Esophagus squamous epithelium (tissue), 5 donors: ENCODE measurements around the gene MRPS10. TPM values are rescaled to one million over a fixed set of nuclear protein-coding genes. Genes with fewer than 3 reads are reported as not detected.

ENCODE experiments used
- DNase-seq: peaks from one replicate; lab custom pipeline; 2025; lab: John Stamatoyannopoulos, UW
- H3K27ac ChIP-seq, 4 donors: fragments of 200-600 bp; sonication (generic); one replicate each; pipeline ENCODE4 v1.5.1; 2016 to 2019; ENCODE audit warnings: mild to moderate bottlenecking in 1 of 4
- H3K27me3 ChIP-seq, 4 donors: fragments of 200-600 bp; sonication (generic); 1 replicate in 3 of 4; 2 replicates in 1 of 4; pipeline versions ENCODE4 v1.5.1 to v1.6.0; 2017 to 2021; ENCODE audit warnings: antibody characterized with exemption in 1 of 4
- H3K36me3 ChIP-seq, 3 donors: fragments of 200-600 bp; sonication (generic); one replicate each; pipeline ENCODE4 v1.5.1; 2016 to 2019
- H3K4me1 ChIP-seq, 3 donors: fragments of 200-600 bp; sonication (generic); one replicate each; pipeline ENCODE4 v1.5.1; 2017 to 2019
- H3K4me3 ChIP-seq, 4 donors: fragments of 200-600 bp; sonication (generic); 1 replicate in 3 of 4; 2 replicates in 1 of 4; pipeline ENCODE4 v1.5.1; 2016 to 2019; ENCODE audit warnings: mild to moderate bottlenecking in 2 of 4, moderate library complexity in 1 of 4
- H3K9me3 ChIP-seq, 3 donors: fragments of 200-600 bp; sonication (generic); one replicate each; pipeline ENCODE4 v1.5.1; 2016 to 2019
- POLR2A ChIP-seq, 4 donors: fragments of 450-650 bp; IDR thresholded peaks; one replicate each; pipeline ENCODE4 v1.6.1; 2017; ENCODE audit warnings: antibody characterized with exemption in 4 of 4, mild to moderate bottlenecking in 4 of 4, moderate library complexity in 3 of 4
- WGBS, 2 donors: methylation state at CpG; one replicate each; pipeline ENCODE4 v1.1.5; 2018; 5-methylcytosine and 5-hydroxymethylcytosine counted together
- intact Hi-C: fragments of 100-400 bp; cut with DNase I; formaldehyde crosslinking; loops from one replicate; pipeline ENCODE4 v1.15.0; 2022
- total RNA-seq, 4 donors: library from RNA; depleted of rRNA; stranded (reverse); fragments of >200 nt; gene quantifications; one replicate each; pipeline ENCODE4 v1.1.0, GENCODE V29; 2016
- TF ChIP-seq, protein P1 (sequence below), 6 experiments: fragments of 450-650 bp in 4 of 6; fragments of 200-600 bp in 2 of 6; sonication (generic) in 2 of 6; IDR thresholded peaks; one replicate each; pipeline ENCODE4 v1.5.1; 2016 to 2019; ENCODE audit warnings: antibody characterized with exemption in 6 of 6, mild to moderate bottlenecking in 4 of 6, moderate library complexity in 4 of 6
- donor health status: DM: yes; HTN: yes; CAD: no.

Gene MRPS10
- total RNA-seq, 4 donors from 2014 or later = 40.3 to 70.3 (median 46.2) TPM

DNA sequence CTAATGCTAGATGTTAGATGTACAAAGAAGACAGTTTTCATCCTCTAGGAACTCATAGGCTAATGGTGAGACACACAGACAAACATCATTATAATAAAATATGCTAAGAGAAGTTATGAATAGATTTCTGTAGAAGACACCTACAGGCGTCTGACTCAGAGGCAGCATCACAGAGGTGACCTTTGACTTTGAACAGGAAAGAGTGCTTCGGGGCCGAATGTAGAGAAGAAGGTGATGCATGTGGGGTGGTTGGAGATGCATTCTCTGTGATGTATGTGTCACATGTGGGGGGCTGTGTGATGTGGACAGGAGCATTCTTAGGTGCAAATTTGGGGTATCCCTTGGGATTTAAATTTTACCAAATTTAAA lies 37.7 kb downstream of the MRPS10 start:
- intact Hi-C loops = no loop called here
- DNase-seq = no peak
- WGBS, 2 donors = 56 to 58% methylated on average over 3 of the region's 3 CpGs
- H3K27me3 ChIP-seq = peaks cover 0 to 19% (median 0%) of the 10 kb centered on the region in 4 donors
- H3K4me3 ChIP-seq = no peak overlapping the region
- TF ChIP-seq POLR2A (IDR thresholded peaks at IDR 0.05) = no peak
- TF ChIP-seq, protein P1, sequence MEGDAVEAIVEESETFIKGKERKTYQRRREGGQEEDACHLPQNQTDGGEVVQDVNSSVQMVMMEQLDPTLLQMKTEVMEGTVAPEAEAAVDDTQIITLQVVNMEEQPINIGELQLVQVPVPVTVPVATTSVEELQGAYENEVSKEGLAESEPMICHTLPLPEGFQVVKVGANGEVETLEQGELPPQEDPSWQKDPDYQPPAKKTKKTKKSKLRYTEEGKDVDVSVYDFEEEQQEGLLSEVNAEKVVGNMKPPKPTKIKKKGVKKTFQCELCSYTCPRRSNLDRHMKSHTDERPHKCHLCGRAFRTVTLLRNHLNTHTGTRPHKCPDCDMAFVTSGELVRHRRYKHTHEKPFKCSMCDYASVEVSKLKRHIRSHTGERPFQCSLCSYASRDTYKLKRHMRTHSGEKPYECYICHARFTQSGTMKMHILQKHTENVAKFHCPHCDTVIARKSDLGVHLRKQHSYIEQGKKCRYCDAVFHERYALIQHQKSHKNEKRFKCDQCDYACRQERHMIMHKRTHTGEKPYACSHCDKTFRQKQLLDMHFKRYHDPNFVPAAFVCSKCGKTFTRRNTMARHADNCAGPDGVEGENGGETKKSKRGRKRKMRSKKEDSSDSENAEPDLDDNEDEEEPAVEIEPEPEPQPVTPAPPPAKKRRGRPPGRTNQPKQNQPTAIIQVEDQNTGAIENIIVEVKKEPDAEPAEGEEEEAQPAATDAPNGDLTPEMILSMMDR (IDR thresholded peaks at IDR 0.05) = no peak
- H3K36me3 ChIP-seq = no peaks in the 10 kb centered on the region
- no peak overlapping the region for H3K27ac ChIP-seq
- no peaks in the 10 kb centered on the region for H3K9me3 ChIP-seq
- no peaks in the 10 kb centered on the region for H3K4me1 ChIP-seq

DNA sequence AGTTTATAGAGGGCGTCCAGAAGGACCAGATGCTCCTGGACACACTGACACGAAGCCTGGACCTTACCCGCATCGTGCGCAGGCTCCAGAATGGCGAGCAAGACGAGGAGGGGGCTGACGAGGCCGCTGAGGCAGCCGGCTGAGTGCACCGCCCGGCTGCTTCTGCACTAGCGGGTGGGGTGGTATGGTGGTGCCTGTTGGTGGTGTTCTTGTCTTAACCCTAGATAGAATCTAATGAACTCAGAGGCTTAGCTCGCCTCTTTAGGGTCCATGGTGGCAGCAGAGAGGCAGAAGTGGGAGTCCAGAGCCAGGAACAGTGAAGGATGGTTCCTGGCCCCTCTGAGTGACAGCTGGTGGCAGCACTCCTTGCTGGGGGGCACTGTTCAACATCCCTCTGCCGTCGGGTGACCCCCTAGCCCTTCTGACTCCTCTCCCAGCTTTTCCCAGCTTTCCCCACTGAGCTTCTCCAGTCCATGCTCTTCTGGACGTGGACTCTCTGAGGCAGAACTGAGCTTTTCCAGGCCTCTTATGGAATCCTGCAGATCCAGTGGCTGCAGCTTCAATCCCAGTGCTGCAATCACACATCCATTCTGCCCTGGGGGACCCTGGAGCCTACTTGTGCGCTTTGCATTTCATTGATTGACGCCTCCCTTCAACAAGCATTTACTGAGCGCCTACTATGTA lies 38.3 kb downstream of the MRPS10 start:
- TF ChIP-seq, protein P1 (IDR thresholded peaks at IDR 0.05) = no peak
- no peak for TF ChIP-seq POLR2A (IDR thresholded peaks at IDR 0.05)
- no peaks in the 10 kb centered on the region for H3K9me3 ChIP-seq
- peaks cover 0 to 19% (median 0%) of the 10 kb centered on the region in 4 donors for H3K27me3 ChIP-seq
- WGBS, 2 donors = 89 to 92% methylated on average over 10 to 16 of the region's 20 CpGs
- no peak overlapping the region for H3K4me3 ChIP-seq
- DNase-seq = no peak
- intact Hi-C loops = no loop called here
- no peak overlapping the region for H3K27ac ChIP-seq
- no peaks in the 10 kb centered on the region for H3K36me3 ChIP-seq
- H3K4me1 ChIP-seq = no peaks in the 10 kb centered on the region

DNA sequence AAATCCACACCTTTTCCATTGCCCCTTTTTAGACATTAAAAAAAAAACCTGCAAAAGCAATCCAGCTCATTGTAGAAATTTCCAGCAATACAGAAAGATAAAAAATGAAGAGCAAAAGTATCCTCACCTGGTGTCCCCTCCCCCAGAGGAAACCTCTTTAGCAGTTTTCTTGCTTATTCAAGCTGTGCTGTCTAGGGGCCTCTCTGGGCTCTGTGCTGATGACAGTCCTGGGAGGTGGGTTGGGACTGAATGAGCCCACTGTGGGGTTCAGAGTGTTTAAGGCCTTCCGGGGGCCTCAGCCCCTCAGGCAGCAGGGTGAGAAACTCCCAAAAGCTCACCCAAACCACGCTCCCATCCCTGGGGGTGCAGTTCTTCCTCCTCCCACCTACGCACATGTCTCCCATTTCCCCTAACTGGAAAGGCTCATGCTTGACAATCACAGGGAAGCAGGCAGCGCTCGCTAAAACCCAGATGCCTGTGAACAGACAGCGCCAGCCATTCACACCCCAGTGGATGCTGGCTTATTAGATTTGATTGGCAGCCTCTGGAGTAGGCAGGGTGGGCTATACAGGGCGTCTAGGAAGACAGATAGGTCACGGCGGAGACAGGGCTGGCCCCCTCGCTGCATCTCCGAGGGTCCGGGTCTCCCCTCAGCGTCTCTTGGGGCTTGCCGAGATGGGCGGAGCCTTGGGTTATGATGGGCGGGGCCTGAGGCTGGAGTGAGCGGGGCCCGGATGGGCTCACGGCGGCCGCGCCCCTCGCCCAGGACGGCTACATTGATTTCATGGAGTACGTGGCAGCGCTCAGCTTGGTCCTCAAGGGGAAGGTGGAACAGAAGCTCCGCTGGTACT lies 39.9 kb downstream of the MRPS10 start:
- intact Hi-C loops = no loop called here
- Histone ChIP-seq H3K36me3 (no peaks in the 10 kb centered on the region), H3K9me3 (no peaks in the 10 kb centered on the region), H3K4me3 (peak overlapping the region in 1 of 4 donors; percentile 2), H3K4me1 (no peaks in the 10 kb centered on the region), H3K27ac (no peak overlapping the region), H3K27me3 (peaks cover 0 to 19% (median 0%) of the 10 kb centered on the region in 4 donors)
- TF ChIP-seq, protein P1 (IDR thresholded peaks at IDR 0.05) = no peak
- no peak for TF ChIP-seq POLR2A (IDR thresholded peaks at IDR 0.05)
- DNase-seq = no peak
- 14 to 49% methylated on average over 9 to 13 of the region's 27 CpGs for WGBS, 2 donors

DNA sequence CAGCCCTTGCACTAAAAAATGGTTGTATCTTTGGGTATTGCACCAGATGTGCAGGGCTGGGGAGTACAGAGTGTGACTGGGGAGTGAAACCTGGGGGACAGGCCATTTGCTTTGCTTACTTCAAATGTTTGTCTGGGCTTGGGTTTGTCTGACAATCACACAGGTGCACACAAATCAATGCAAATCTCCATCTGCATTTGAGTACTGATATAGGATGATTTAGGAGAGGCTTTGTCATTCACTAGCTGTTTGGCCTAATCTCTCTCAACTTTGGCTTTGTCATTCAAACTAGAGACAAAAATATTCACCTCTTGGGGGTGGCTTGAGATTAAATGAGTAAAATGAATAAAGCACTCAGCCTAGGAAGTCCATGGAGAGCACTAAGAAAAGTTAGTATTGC lies 40.7 kb downstream of the MRPS10 start:
- Histone ChIP-seq H3K4me1 (no peaks in the 10 kb centered on the region), H3K27me3 (peaks cover 0 to 19% (median 0%) of the 10 kb centered on the region in 4 donors), H3K9me3 (no peaks in the 10 kb centered on the region), H3K36me3 (no peaks in the 10 kb centered on the region), H3K27ac (no peak overlapping the region), H3K4me3 (no peak overlapping the region)
- intact Hi-C loops = no loop called here
- DNase-seq = no peak
- no peak for TF ChIP-seq POLR2A (IDR thresholded peaks at IDR 0.05)
- TF ChIP-seq, protein P1 (IDR thresholded peaks at IDR 0.05) = no peak

DNA sequence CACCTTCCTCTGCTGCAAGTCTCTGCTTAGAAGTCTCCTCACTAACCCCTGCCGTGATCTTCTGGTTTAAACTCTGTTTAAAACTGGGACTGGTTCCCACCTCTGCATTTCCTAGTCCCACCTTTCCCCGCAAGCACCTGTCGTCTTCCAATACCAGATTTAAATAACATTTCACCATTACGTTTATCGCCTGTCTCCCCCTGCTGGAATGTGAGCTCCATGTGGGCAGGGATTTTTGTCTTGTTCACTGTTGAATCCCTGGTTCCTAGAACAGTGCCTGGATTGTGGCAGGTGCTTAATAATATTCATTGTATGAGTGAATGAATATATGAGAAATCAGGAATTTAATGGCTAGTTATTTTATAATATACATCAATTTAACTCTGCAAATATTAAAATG lies 41.8 kb downstream of the MRPS10 start:
- no peak for DNase-seq
- H3K9me3 ChIP-seq = no peaks in the 10 kb centered on the region
- no peak overlapping the region for H3K4me3 ChIP-seq
- WGBS, 2 donors = 63 to 74% methylated on average over 5 of the region's 5 CpGs
- no peaks in the 10 kb centered on the region for H3K4me1 ChIP-seq
- no peaks in the 10 kb centered on the region for H3K36me3 ChIP-seq
- no peak for TF ChIP-seq POLR2A (IDR thresholded peaks at IDR 0.05)
- TF ChIP-seq, protein P1 (IDR thresholded peaks at IDR 0.05) = peak in 1 of 6 experiments; percentile 42
- H3K27me3 ChIP-seq = peaks cover 0 to 19% (median 0%) of the 10 kb centered on the region in 4 donors
- intact Hi-C loops = no loop called here
- no peak overlapping the region for H3K27ac ChIP-seq
